ENCODE measurements around the gene INTS1.

INTS1 gene

DNA sequence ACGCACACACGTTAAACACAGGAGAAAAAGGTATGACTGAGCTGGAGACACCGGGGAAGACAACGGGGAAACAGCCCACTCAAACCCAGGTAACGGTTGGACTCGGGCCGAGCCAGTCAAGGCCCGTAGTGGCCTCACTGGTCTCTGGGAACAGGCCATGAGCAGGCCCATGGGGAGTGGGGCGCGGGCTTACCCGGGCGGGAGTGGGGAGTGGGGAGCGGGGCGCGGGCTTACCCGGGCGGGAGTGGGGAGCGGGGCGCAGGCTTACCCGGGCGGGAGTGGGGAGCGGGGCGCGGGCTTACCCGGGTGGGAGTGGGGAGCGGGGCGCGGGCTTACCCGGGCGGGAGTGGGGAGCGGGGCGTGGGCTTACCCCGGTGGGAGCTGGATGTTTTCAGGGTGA lies 11.5 kb downstream of the INTS1 start:
- TF ChIP-seq, protein P1, sequence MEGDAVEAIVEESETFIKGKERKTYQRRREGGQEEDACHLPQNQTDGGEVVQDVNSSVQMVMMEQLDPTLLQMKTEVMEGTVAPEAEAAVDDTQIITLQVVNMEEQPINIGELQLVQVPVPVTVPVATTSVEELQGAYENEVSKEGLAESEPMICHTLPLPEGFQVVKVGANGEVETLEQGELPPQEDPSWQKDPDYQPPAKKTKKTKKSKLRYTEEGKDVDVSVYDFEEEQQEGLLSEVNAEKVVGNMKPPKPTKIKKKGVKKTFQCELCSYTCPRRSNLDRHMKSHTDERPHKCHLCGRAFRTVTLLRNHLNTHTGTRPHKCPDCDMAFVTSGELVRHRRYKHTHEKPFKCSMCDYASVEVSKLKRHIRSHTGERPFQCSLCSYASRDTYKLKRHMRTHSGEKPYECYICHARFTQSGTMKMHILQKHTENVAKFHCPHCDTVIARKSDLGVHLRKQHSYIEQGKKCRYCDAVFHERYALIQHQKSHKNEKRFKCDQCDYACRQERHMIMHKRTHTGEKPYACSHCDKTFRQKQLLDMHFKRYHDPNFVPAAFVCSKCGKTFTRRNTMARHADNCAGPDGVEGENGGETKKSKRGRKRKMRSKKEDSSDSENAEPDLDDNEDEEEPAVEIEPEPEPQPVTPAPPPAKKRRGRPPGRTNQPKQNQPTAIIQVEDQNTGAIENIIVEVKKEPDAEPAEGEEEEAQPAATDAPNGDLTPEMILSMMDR (IDR thresholded peaks at IDR 0.05; ENCODE audit: insufficient read depth, low read depth, low read length, missing control alignments) = no peak
- no peak overlapping the region for H3K4me3 ChIP-seq (ENCODE audit: low read length)
- no peak for DNase-seq (ENCODE audit: low read depth)

DNA sequence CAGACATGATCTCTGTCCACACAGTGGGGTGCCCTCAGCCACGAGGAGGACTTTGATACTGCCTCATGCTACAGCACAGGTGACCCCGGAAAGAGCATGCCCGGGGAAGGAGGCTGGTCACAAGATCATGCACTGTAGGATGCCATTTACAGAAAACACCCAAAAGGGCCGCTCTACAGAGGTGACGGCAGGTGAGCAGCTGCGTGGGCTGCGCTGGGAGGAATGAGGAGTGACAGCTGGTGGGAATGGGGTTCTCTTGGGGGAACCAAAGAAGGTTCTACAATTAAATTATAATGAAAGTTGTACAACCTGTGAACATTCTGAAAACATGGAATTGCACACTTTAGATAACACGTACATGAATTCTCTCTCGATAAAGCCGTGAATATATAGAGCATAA lies 12.0 kb downstream of the INTS1 start:
- no peak overlapping the region for H3K4me3 ChIP-seq (ENCODE audit: low read length)
- no peak for DNase-seq (ENCODE audit: low read depth)
- TF ChIP-seq, protein P1 (IDR thresholded peaks at IDR 0.05; ENCODE audit: insufficient read depth, low read depth, low read length, missing control alignments) = no peak

DNA sequence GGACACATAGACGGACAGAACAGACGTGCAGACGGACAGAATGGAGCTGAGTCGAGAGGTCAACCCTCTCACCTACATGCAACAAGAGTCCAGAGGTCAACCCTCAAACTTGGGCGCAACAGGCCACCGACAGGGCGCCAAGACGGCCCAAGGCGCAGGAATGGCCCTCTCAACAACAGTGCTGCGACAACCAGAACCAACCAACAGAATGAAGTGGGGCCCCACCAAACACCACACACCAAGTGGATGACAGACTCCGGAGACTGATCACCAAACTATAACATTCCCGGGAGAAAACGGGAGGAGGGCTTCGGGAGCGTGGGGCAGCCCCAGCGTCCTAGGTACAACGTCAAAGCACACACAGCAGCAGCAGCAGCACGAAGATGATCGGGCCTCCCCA lies 13.4 kb downstream of the INTS1 start:
- TF ChIP-seq, protein P1 (IDR thresholded peaks at IDR 0.05; ENCODE audit: insufficient read depth, low read depth, low read length, missing control alignments) = no peak
- no peak for DNase-seq (ENCODE audit: low read depth)

DNA sequence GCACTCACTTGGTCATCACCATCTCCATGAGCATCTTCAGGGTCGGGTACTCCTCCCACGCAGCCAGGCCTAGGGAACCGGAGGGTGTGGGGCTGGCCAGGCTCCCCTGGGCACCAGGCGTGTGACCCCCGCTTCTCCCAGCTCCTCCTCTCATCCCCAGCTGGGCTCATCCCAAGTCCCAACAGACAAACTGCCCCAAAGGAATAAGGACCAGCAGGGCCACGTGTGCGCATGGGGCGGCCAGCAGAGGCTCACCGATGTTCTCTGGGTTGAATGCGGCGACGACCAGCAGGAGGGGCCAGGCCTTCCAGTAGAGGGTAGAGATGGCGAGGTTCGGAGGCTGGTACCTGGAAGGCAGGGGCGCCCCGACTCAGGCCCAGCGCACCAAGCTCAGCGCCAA lies 14.9 kb downstream of the INTS1 start:
- TF ChIP-seq, protein P1 (IDR thresholded peaks at IDR 0.05; ENCODE audit: insufficient read depth, low read depth, low read length, missing control alignments) = no peak
- no peak for DNase-seq (ENCODE audit: low read depth)
- H3K4me3 ChIP-seq (ENCODE audit: low read length) = no peak overlapping the region

More for the DNA sequence above, 13.4 kb downstream of the INTS1 start:
- no peak overlapping the region for H3K4me3 ChIP-seq (ENCODE audit: low read length)

DNA sequence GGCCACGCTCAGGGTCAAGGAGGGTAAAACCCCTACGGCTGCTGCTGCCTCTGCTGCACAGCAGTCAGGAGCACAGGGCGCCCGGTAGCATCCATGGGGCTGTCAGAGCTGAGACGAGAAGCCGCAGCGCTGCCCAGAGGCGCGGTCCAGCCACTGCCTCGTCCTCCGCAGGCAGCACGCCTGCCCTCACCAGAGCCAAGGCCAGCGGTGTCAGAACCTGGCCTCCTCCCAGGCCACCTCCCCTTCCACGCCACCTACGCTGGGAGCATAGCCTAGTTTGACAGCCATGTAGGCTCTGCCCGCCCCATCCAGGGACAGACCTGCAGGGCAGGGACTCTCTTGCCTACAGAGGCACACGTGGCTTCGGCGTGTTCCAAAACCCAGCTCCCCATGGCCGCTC lies 16.2 kb downstream of the INTS1 start:
- no peak overlapping the region for H3K4me3 ChIP-seq (ENCODE audit: low read length)
- no peak for DNase-seq (ENCODE audit: low read depth)
- TF ChIP-seq, protein P1 (IDR thresholded peaks at IDR 0.05; ENCODE audit: insufficient read depth, low read depth, low read length, missing control alignments) = no peak

DNA sequence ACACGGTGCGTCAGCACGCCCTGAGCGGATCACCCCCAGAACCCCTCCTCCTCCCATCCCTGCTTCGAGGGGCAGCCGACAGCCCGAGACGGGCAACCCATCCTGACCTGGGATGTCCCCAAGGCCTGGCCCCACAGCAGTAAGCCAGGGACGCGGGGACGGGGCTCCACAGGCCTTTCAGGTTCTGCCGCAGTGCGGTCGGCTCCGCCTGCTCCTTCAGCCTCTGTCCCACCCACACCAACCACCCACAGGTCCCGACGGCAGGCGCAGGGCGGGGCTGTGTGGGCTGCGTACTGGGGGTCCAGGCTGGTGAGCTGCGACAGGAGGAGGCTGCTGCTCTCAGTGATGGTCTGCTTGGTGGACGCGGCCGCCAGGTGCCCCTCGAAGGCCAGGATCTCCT lies 16.7 kb downstream of the INTS1 start:
- no peak overlapping the region for H3K4me3 ChIP-seq (ENCODE audit: low read length)
- no peak for DNase-seq (ENCODE audit: low read depth)
- TF ChIP-seq, protein P1 (IDR thresholded peaks at IDR 0.05; ENCODE audit: insufficient read depth, low read depth, low read length, missing control alignments) = no peak

DNA sequence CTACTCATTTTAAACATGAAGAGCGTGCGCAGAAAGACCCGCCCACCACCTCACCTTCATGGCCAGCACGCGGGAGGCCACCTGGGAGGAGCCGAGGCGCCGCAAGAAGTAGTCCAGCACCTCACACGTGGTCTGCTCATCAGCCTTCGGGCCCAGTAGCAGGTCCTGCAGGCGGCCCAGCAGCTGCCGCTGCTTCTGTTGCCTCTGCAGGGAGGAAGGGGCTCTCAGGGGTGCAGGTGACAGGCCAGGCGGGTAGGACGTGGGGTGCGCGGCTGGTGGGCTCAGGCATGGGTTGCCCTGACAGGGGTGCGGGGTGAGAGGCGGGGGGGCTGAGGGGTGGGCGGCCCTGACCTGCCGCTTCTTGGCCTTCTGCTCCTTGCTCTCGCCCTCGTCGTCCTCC lies 17.6 kb downstream of the INTS1 start:
- TF ChIP-seq, protein P1 (IDR thresholded peaks at IDR 0.05; ENCODE audit: insufficient read depth, low read depth, low read length, missing control alignments) = no peak
- DNase-seq (ENCODE audit: low read depth) = no peak
- H3K4me3 ChIP-seq (ENCODE audit: low read length) = no peak overlapping the region

Measured in epithelial cell of esophagus (primary cell).